Measurements from ENCODE around the gene CSF1R.

DNA sequence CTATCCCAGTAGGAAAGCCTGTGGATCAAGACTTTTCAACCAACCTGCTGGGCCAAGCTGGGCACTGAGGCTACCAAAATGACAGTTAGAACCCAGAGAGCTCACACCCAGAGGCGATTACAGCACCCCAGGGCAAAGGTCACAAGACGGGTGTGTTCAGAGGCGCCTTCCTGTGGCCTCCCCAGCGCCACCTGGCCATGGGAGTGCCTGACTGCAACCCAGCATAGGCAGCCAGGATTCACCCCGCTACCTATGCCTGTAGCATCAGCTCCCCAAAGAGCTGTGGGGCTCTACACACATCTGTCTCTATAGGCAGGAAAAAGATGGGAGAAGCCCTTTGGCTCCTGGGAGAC is 35.8 kb upstream of the CSF1R start:
- TF ChIP-seq, protein P1, sequence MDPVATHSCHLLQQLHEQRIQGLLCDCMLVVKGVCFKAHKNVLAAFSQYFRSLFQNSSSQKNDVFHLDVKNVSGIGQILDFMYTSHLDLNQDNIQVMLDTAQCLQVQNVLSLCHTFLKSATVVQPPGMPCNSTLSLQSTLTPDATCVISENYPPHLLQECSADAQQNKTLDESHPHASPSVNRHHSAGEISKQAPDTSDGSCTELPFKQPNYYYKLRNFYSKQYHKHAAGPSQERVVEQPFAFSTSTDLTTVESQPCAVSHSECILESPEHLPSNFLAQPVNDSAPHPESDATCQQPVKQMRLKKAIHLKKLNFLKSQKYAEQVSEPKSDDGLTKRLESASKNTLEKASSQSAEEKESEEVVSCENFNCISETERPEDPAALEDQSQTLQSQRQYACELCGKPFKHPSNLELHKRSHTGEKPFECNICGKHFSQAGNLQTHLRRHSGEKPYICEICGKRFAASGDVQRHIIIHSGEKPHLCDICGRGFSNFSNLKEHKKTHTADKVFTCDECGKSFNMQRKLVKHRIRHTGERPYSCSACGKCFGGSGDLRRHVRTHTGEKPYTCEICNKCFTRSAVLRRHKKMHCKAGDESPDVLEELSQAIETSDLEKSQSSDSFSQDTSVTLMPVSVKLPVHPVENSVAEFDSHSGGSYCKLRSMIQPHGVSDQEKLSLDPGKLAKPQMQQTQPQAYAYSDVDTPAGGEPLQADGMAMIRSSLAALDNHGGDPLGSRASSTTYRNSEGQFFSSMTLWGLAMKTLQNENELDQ (tag by site-specific recombination; IDR thresholded peaks at IDR 0.05; ENCODE audit: low read depth) = no peak
- TF ChIP-seq, protein P2, sequence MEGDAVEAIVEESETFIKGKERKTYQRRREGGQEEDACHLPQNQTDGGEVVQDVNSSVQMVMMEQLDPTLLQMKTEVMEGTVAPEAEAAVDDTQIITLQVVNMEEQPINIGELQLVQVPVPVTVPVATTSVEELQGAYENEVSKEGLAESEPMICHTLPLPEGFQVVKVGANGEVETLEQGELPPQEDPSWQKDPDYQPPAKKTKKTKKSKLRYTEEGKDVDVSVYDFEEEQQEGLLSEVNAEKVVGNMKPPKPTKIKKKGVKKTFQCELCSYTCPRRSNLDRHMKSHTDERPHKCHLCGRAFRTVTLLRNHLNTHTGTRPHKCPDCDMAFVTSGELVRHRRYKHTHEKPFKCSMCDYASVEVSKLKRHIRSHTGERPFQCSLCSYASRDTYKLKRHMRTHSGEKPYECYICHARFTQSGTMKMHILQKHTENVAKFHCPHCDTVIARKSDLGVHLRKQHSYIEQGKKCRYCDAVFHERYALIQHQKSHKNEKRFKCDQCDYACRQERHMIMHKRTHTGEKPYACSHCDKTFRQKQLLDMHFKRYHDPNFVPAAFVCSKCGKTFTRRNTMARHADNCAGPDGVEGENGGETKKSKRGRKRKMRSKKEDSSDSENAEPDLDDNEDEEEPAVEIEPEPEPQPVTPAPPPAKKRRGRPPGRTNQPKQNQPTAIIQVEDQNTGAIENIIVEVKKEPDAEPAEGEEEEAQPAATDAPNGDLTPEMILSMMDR (tag by site-specific recombination; IDR thresholded peaks at IDR 0.05) = no peak
- TF ChIP-seq KLF9 (tag by site-specific recombination; IDR thresholded peaks at IDR 0.05; ENCODE audit: low read depth) = no peak
- TF ChIP-seq ZFP3 (tag by site-specific recombination; IDR thresholded peaks at IDR 0.05; ENCODE audit: low read depth) = no peak
- no peak for TF ChIP-seq ZNF561 (tag by site-specific recombination; IDR thresholded peaks at IDR 0.05; ENCODE audit: borderline replicate concordance)
- no peak for TF ChIP-seq YY2 (tag by site-specific recombination; IDR thresholded peaks at IDR 0.05)
- no peak for TF ChIP-seq KLF7 (tag by site-specific recombination; IDR thresholded peaks at IDR 0.05; ENCODE audit: borderline replicate concordance)
- no peak for TF ChIP-seq ZNF184 (tag by site-specific recombination; IDR thresholded peaks at IDR 0.05)
- no peak for TF ChIP-seq ZNF274 (IDR thresholded peaks at IDR 0.05; ENCODE audit: low read length)
- no peak for TF ChIP-seq ZNF274 (tag by site-specific recombination; IDR thresholded peaks at IDR 0.05; ENCODE audit: borderline replicate concordance)

Data from HEK293 (cell line).